T-helper 2 cell treated with Interferon-gamma antibody and Interleukin-4, amounts not matched to agents 100 ng/mL and 5 ng/mL, for 36 hours (primary cell): Measurements from ENCODE around the gene MCTP1. TPM values are rescaled to one million over a fixed set of nuclear protein-coding genes. Genes with fewer than 3 reads are reported as not detected.
"Not testable (repeated sequence)": the region's sequence is repeated elsewhere in the genome, so short reads cannot be mapped to it uniquely, and the experiment has no call there.

Experiments used
- intact Hi-C: fragments of 100-400 bp; cut with micrococcal nuclease; formaldehyde crosslinking; loops from one replicate; pipeline ENCODE4 v1.15.1; 2023
- total RNA-seq: library from RNA; stranded (reverse); gene quantifications from 2 replicates; pipeline ENCODE4 v1.2.3, GENCODE V29; 2022

MCTP1 gene
- total RNA-seq, 1 donor from 2014 or later = not detected

DNA sequence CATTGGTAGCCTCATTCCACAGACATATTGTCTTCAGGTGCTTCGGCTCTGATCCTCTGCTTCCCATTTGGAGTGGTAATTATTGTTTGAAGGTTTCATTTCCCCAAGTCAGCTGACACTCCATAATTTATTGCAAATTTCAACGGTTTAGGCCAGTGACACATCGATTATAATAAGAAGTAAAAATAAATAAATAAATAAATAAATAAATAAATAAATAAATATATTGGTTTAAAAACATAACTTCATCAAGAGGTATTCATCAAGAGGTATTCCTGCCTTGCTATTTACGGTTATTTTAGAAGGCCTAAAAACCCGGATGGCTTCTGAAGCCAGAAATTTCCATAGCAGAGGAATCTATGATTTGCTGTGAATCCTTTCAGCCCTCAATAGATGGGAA is 393.3 kb downstream of the MCTP1 start:
- intact Hi-C loops = no loop called here

DNA sequence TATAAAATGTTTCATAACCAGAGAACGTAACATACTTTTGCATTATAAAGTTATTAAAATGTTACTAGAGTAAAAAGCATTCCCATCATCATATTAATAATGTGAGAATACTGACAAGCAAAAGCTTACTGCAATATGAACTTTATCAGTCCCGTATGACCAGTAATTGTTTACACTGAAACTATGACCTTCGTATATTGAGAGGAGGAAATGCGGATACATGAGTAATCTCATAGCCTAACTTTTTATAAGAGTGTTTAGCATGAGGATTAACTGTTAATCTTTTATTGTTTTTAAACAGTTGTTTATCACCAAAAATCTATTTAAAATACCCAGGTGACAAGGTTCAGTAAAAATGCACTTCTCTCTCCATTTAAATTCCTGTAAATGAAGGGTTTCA is 394.0 kb downstream of the MCTP1 start:
- intact Hi-C loops = no loop called here

DNA sequence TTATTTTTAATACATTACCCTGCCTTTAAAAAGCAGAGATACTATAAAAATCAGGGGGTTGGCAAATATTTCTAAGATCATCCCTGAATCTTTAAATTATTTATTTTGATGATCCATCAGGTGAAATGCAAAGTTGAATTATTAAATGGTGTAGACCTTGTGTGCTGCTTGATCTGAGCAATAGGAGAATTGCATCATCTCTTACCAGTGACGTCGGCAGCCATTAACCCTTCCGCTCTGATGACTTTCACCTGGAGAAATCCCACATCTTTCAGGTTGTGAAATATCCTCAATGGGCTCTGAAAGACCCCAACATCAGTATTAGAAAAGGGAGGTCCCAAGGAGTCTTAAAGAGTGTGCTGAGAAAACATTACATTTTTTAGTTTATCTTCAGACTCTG is 396.2 kb downstream of the MCTP1 start:
- intact Hi-C loops = no loop called here

DNA sequence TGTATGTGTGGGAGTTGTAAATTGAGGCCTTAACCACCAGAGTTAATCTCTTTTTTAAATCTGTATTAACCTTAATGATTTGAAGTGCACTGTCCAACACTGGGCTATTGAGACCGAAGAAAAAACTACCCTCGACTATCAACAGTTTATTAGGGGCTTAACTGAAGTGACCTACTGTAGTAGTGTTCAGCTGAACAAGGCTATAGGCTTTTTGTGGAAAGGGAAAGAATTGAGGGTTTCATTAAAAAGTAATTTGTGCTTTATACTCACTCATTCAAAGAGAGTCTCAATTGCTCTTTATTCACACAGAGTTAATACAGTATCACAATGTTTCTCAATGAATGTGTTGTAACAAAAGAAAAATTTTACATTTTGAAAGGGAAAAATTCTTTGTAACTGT is 399.0 kb downstream of the MCTP1 start:
- intact Hi-C loops = no loop called here

DNA sequence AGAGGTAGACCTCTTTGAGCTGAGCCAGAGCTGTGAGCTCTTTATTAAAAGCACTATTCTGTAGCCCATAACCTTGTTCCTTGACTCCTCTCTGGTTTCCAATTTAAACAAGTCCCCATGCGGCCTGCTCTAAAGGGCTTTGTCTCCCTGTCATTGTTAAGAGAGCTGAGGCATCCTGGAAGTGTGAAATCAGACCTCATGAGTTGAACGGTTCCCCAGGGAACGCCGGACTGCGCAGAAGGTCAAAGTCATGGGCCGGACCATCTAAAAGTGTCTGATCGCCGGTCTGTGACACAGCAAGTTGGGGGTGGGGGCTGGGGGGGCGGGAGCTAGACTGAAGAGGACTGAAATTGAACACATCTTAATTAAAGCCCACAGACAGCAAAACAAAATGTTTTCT is 400.6 kb downstream of the MCTP1 start:
- intact Hi-C loops = no loop called here

DNA sequence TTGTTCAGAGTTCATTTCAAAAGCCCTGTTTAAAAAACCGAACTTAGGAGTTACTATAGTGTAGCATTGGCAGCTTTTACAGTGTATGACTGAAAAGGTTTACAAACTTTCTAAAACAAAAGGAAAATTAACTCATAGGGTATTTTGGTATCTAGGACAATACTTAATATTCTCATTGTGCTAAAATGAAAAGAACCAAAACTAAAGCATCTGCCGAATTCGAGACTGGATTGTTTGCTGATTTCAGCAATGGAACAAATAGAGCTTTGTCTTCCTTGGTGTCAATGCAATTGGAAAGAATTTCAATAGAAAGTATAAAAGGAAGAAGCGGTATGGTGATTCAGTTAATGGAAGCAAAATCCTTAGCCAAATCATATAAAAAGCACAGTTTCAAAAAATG is 412.4 kb downstream of the MCTP1 start:
- intact Hi-C loops = no loop called here

DNA sequence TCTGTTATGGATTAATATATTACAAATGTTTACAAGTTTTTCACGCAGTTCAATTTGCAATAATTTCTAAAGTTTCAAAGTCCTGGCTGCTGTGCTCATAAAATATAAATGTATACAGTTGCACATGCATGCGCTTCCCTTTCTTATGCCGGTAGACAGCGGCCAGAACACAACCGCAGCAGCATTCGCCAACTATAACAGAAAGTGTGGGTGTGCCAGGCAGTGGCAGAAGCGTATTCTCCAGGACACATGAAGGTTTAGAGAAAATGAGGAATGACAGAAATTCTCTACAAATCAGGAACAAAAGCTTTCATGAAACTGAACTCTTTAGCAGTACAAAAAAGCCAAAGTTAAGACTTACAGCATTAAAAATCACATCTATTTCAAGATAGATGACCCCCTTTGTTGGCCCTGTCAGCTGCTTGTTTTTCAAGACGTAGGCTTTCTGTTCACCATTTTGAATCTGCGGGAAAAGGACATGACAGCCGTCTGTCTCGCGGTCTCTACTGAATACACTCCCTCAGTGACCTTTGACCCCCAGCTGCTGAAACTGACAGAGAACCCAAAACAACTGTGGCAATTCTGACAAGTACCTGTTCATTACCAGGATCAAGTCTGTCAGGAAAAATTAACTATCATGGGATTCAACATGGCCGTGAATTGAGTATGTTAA is 414.2 kb downstream of the MCTP1 start:
- intact Hi-C loops = no loop called here

DNA sequence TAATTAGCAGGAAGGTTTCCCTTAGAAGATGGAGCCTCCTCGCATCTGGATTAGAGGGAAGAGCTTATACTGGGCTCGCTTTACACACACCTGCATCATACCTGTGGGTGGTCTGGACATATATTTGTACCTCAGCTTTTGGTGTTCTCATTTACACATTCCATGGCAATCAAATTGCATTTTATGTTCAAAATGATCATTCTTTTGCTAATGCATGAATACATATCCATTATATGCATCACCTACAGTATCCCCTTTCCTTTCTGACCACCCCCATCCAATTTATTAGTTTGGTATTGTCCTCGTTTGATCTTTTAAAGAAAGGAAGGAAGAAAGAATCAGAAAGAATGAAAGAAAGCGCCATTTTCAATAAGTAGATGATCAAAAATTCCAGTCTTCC is 415.0 kb downstream of the MCTP1 start:
- intact Hi-C loops = no loop called here

DNA sequence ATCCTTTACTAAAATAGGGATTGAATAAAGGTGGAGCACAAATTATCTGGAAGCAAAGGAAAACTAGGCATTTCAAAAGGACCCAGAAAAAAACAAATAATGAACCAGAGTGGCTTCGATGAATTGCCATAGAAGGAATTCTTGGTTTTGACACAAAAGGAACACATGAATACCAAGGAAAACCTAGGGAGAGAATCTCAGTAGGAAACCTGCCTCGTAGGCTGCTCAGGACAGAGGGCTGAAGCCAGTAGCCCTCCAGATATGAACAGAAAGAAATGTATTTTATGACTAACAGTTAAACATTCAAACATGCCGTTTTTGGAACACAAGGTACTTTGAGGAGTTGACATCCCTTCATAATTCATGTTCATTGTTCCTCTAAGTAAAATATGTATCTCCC is 420.9 kb downstream of the MCTP1 start:
- intact Hi-C loops = no loop called here

DNA sequence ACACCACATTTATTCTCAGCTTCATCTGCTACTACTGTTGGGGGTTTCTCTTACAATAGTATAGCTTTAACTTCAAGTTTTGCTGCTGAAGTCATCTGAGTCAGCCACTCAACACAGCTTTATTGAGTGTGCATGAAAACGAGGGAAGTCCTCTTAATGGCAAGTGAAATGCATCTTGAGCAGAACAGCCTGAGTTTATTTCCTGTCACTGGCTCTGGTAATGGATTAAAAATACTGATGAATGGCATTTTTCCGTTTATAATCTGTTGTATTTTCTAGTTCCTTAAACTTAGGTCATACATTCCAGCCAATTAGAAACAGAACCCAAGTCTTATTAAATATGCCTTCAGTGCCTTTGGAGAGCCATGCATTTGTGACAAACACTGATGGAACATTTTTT is 427.8 kb downstream of the MCTP1 start:
- intact Hi-C loops = loop anchor here (10.0 kb wide), 1 partner anchor 122 kb away; no protein-coding TSS in a partner anchor

DNA sequence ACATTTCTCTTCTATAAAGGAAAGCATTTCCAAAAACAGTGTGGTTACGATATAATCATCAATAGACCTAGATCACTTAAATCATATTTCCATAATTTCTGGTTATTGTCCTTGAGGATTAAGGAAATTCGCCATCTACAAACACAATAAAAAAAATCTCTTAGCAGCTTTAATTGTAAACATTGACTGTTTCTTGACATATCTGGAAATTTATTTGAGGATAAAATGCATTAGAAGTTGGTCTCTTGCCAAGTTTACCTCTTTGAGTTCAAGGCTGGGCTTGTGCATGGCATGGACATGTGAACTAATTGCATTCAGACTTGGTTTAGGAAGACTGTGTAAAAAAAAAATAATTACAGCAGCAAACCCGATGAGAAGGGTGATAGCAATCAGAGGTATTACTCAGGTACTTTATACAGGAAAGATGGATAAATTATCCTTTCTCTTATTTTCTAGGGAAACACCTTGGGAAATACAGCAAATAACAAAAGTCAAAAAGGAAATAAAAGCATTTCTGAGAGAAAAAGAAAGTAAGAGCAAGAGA is 428.6 kb downstream of the MCTP1 start:
- intact Hi-C loops = loop anchor here (10.0 kb wide), 1 partner anchor 122 kb away; no protein-coding TSS in a partner anchor

DNA sequence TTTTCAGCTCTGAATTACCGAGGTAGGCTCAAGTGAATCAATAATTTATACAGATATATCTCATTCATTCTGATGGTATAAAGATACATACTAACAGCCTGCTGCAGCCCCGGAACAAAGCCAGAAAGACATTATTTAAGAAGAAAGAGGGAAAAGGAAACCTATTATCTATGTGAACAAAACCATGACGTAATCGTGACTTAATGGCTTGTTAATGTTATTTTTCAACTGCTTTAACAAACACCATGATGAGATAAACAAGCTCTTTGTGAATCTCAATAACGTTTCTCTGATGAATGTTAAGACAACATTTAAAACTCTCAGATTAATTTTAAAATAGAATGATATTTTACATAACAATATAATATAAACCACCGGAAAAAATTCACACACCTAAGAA is 429.4 kb downstream of the MCTP1 start:
- intact Hi-C loops = loop anchor here (10.0 kb wide), 1 partner anchor 121 kb away; no protein-coding TSS in a partner anchor

DNA sequence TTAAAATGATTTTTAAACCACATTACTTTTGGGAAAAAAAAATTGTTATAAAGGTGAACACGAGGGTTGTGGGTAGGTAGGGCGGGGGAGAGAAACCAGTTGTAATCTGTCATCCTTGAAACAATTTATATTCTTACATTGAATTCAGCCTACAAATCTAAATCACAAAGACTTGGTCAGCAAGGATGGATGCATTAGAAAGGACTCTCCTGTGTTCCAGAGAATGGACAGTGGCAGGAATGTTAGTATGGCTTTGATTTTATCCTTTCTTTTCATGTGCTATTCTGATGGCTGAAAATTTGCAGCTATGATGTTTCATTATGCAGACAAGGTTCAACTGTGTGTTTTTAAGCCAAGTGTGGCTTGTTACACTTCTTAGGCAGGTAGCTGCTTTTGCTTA is 431.8 kb downstream of the MCTP1 start:
- intact Hi-C loops = loop anchor here (5.0 to 10.0 kb wide), 2 partner anchors 118 to 241 kb away; no protein-coding TSS in a partner anchor

DNA sequence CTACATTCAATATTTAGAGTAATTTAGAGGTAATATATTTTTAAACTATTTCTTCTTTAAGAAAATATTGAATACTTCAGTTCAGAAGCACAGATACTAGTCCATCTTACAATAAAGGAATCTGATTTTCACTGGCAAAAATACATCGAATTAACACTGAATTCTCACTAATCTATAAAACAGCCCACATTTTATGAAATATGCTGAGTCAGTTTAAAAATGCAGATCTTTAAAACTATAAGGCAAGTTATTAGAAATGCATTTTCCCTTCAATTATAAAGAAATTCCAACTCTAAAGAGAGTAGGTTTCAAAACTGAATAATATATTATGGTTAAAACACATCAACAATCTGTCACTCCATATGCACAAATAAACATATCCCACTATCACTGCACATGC is 433.9 kb downstream of the MCTP1 start:
- intact Hi-C loops = loop anchor here (1.0 to 10.0 kb wide), 5 partner anchors 20 to 326 kb away; no protein-coding TSS in a partner anchor

DNA sequence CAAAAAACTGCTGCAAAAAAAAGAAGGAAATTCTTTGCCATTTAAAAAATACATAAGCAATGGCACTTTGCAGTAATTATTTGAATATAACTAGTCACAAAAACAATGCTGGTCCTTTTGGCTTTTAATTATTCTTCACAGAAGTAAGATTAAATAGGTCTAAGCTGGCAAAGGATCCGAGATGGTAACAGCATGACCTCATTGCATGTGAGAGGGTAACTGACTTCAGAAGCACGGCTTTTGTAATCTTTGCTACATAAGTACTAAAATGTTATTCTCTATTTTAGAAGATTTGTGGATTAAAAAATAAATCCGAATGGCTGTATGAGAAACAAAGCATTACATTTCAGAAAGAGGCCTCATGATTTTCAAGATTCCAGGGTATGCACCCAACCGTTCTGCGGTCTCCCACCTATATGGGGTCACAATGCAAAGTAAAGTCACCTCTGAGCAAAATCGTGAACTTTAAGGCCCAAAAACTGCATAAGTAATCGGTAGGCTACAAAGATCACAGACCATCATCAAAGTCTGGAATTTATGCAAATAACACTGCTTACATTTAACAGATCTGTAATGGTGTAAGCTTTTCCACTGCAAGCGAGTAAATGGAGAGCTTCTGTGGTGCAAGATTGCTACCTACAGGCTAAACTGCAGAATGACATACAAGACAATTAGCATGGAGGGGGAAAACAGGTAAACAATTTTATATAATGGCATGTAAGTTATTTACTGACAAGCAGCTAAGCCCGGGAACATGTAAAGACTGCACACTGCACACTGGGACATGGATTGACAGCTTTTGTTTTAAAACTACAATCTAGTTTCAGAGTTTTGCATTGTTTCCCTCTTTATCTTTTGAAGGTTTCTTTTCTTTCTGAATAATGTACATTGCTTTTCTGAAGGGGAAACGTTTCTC is 434.8 kb downstream of the MCTP1 start:
- intact Hi-C loops = loop anchor here (1.0 to 10.0 kb wide), 5 partner anchors 19 to 325 kb away; no protein-coding TSS in a partner anchor

DNA sequence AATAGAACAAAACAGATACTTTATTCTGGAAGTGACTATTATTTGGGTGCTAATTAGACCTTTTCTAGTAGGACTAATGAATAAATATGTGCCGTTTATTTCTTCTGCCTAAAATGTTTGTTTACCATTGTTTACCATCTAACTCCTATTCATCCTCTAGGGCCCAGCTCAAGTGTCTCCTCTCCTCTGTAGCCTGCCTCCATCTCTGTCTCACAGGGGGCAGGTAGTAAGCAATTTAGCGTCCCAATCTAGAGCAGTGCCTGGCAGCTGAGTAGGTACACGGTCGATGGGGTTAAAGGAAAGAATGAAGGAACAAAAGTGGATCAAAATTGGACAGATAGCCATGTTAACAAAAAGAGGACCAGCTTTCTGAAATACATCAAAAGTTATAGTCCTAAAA is 435.6 kb downstream of the MCTP1 start:
- intact Hi-C loops = no loop called here

DNA sequence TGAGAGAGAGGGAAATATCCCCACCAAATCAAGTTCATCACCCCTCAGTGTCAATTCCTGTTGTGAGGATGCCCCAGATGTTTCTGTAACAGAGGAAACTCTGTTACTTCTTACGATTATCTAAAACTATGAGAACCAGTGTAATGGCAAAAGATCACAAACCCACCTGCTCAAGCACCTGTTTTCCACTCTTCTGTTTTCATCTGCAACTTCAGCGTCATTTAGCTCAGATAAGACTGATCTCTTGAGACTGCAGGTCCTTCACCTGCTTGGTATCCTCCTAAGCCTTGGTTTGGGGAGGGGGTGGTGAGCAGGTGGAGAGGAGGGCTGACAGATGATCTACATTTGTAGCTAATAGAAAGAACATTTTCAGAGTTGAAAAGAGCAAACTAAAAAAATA is 437.2 kb downstream of the MCTP1 start:
- intact Hi-C loops = no loop called here

DNA sequence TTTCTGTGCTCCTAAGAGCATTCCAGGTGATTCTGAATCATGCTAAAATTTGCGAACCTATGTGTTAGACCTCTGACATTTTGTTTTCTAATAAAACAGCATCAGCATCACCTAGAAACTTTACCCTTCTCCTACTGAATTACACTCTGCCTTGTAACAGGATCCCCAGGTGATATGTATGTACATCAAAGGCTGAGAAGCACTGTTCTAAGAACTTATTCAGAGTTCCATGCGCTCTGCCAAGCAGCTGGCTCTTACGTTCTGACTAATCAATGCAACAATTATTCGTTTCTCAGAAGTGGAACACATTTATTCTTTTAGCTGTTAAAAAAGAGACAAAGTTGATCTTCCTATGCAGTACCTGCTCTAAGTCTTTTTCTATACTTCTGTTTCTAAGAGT is 437.9 kb downstream of the MCTP1 start:
- intact Hi-C loops = no loop called here

DNA sequence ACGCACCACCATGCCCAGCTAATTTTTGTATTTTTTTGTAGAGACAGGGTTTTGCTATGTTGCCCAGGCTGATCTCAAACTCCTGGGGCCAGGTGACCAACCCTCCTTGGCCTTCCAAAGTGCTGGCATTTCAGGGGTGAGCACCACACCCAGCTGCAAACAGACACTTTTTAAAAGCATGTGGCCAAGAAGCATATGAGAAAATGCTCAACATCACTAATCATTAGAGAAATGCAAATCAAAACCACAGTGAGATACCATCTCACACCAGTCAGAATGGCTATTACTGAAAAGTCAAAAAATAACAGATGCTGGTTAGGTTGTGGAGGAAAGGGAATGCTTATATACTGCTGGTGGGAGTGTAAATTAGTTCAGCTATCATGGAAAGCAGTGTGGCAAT is 439.2 kb downstream of the MCTP1 start:
- intact Hi-C loops = not testable (repeated sequence)

DNA sequence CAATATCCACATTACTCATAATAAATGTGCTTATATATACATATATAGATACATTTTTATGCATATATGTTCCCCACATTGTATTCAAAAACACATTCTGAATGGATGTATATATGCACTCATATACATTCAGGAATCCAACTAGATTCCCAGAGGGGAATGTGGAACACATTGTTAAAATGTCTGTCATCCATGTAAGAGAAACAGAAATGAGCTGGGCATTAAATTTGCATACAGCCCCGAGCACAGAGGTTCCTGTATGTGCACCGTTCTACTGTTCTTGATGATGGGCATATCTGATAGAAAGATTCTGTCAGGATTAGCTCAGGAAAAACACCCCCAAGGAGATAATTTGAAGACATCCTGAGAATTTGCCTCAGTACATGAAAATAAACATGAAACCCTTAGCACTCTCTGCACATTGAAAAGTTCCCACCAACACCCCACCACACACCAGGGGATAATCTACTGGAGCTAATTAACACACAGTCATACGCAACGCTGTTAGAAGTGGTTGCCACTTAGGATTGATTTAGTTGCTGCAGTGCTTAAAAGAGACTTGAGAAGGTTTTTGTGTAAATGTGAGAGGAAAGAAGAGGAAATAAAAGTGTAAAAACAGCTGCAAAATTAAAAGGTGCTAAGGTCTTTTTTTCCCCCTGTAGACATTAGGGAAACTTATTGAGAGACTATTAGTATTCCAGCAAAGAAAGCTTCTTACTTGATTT is 443.1 kb downstream of the MCTP1 start:
- intact Hi-C loops = no loop called here

DNA sequence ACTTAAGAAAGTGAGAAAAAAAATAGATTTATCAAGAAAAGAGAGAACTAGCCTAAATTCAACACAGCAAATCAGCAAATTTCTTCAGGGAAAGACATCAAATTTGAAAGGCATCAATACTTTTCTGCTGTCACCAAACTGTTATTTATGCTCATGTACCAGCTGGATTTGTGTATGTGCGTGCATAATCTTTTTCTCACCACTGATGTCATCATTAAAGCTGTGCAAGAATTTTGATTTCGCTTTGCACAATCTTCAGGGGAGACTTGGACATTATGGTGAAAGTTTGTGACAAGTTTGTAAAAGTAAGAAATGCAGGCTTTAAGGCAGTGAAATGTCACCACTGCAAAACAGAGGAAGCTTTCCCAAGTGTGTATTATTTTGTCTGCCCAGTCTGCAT is 451.0 kb downstream of the MCTP1 start:
- intact Hi-C loops = no loop called here
